RCC 7860 (cell line): ENCODE results near the gene WIPF3.
A peak's percentile ranks its signal among the peaks of the same experiment; 100 is the strongest.

Experiments used
- DNase-seq: peaks from one replicate; pipeline ENCODE4 v3.0.0-alpha.2; 2015; ENCODE audit warnings: low spot score
- FAIRE-seq: peaks from 2 replicates; lab custom pipeline; 2012; peaks lifted over from hg19 to GRCh38; lab: Jason Lieb, UNC

Gene WIPF3

GRCh38 chr7:29898301-29898700, 92.0 kb downstream of the WIPF3 start:
- FAIRE-seq (no peak), DNase-seq (no peak)

DNA sequence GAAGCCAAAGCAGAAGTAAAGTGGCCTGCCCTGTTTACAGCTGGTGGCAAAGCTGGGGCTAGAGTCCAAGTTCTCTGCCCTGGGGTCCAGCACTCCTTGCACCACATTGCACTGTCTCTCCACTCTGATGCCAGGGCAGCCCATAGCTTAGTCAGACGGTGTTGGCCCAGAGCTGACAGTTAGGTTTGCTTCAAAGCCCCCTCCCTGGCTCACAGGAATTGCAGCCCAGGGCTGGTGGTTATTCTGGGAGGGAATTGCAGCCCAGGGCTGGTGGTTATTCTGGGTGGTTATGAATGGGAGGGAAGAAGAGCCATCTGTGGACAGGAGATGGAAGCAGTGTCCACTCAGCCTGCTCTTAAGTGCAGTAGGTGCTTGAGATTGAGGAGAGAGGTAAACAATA, 94.4 kb downstream of the WIPF3 start:
- no peak for DNase-seq
- no peak for FAIRE-seq

- FAIRE-seq (no peak), DNase-seq (no peak)
These were observed 100.1 kb downstream of the WIPF3 start for GRCh38 chr7:29906200-29907022.

- DNase-seq: no peak
- FAIRE-seq: no peak
These were observed 107.9 kb downstream of the WIPF3 start for GRCh38 chr7:29914180-29914579.

- FAIRE-seq (no peak), DNase-seq (no peak)
These were observed 109.3 kb downstream of the WIPF3 start for GRCh38 chr7:29915481-29916215.

DNA sequence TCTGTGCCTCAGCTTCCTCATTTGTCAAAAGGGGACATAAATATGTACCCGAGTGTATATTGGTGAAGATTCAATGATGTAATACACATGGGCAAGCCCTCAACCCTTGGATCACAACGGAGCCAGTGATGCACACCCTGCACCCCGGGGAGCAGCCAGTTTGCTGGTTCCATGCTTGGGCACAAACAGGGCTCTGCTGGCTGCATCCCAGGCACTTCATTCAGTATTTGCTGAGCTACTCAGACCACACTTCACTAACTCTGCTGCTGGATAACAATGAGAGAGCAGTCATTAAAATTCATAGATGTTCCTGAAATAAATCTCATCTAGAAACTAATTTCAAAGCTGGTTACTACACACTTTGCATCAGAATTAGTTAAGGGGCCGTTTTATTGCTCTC, 111.3 kb downstream of the WIPF3 start:
- FAIRE-seq (no peak), DNase-seq (no peak)

DNA sequence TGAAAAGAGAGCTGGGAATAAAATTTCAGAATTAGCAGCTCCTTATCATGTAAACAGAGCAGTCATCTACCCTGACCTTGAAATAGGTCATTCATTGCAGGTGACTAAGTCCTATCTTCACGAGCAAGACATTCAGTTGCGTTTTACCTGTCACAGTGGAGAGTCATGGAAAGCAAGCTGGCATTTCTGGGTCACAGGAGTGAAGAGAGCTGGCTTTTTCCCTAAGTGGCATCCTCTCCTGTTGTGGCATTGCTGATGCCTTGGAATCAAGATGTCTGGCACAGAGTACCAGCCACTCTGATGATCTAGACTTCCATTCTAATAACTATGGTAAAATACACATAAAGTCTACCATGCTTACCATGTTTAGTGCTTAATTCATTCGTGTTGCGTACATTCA, 112.5 kb downstream of the WIPF3 start:
- no peak for DNase-seq
- no peak for FAIRE-seq

- DNase-seq: no peak
- FAIRE-seq: no peak
These were observed 113.5 kb downstream of the WIPF3 start for GRCh38 chr7:29919790-29920189.

GRCh38 chr7:29920491-29920890, 114.2 kb downstream of the WIPF3 start:
- no peak for FAIRE-seq
- no peak for DNase-seq

- DNase-seq (peak; percentile 59), FAIRE-seq (peak; percentile 38)
These were observed 115.2 kb downstream of the WIPF3 start for GRCh38 chr7:29921404-29922010.

- DNase-seq: no peak
- no peak for FAIRE-seq
These were observed 116.8 kb downstream of the WIPF3 start for GRCh38 chr7:29922921-29923700.

DNA sequence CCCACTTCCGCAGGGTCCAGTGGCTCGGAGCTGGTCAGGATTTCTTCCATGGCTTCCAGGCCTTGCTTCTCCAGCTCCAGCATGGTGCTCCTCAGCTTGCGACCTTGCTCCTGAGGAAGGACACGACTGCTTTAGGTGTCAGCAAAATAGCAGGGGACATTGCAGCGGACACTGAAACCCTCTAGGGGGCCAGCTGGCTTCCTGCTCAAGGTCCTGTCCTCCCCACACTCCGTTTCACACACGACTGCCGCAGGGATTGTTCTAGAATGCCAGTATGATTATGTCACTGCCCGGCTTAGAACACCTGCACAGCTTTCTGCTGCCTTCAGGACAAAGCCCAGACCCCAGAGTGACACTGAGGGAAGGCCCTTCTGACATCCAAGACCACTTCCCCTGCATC, 117.7 kb downstream of the WIPF3 start:
- DNase-seq: no peak
- FAIRE-seq: no peak

- FAIRE-seq: no peak
These were observed 118.4 kb downstream of the WIPF3 start for GRCh38 chr7:29924684-29925083.

GRCh38 chr7:29926216-29926615, 119.9 kb downstream of the WIPF3 start:
- no peak for FAIRE-seq
- no peak for DNase-seq

More at GRCh38 chr7:29924684-29925083, 118.4 kb downstream of the WIPF3 start:
- DNase-seq: no peak

- FAIRE-seq: no peak
- no peak for DNase-seq
These were observed 120.4 kb downstream of the WIPF3 start for GRCh38 chr7:29926741-29927140.

- FAIRE-seq (no peak), DNase-seq (no peak)
These were observed 122.9 kb downstream of the WIPF3 start for GRCh38 chr7:29929018-29929807.

DNA sequence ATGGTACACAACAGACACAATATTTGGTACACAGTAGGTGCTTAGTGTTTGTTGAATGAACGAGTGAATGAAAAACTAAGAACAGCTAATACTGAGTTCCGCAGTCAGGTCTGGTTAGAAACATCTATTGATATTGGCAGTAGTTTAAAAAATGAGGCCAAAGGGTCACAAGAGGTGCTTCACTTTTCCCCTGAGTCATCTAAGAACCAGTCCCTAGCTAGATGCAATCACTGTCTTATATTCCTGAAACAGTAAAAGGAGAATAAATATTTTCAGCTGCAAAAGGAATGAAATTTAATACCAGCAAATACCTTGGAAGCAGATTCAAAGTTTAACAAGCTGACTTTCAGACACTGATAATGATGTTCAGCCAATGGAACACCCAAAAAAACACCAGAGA, 128.8 kb downstream of the WIPF3 start:
- no peak for DNase-seq
- FAIRE-seq: no peak

DNA sequence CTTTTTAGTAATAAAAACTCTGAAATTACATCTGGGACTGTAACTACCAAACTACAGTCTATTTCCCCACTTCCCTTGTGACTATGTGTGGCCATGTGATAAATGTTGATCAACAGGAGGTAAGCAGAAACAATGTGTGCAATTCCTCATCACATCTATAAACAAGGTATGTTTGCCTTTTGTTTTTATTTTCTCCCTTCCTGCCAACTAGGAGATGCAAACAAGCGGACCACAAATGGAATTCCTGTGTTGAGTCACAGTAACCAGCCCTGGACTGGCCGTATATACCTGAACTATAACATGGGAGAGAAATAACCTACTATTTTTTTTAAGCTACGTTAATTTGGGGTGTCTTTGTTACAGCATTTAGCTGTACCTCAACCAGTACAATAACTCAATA, 130.8 kb downstream of the WIPF3 start:
- DNase-seq: no peak
- no peak for FAIRE-seq

DNA sequence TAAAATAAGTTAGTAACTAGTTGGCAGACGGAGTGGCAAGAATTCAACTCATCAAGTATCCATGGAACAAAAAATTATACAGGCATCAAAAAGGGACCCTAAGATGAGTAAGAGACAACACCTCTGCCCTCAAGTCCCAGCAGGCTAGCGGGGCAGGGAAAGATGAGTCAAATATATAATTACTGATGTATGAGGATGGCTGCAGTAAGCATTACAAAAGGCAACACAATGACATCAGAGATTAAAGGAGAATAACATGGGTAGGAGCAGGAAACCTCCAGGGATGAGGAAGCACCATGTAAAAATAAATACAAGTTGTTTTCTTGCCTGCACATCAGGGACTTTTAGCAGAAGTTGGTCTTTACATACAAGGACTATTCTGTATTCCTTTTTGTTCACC, 133.9 kb downstream of the WIPF3 start:
- no peak for DNase-seq
- FAIRE-seq: no peak

DNA sequence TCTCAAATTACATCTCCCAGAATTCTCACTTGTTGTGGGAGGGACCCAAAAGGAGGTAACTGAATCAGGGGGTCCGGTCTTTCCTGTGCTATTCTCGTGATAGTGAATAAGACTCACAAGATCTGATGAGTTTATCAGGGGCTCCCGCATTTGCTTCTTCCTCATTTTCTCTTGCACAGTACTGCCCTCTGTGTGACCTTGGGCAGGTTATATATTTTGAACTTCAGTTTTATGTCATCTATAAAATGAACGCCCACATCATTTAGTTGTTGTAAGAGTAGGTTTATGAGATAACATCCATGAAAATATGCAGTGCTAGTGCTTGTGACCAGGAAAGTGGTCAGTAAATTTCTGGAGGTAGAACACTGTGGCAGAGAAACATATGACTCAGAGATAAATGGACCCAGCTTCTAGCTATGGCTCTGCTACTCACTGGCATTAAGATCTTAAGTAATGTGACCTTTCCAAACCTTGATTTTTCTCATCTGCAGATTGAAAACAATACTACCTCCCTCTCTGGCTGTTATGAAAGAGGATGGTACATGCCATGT, 139.0 kb downstream of the WIPF3 start:
- DNase-seq (no peak), FAIRE-seq (no peak)
